H9 (cell line): Measurements from ENCODE around the gene TRMT44. TPM values are rescaled to one million over a fixed set of nuclear protein-coding genes. Genes with fewer than 3 reads are reported as not detected.

ENCODE experiments used
- DNase-seq: peaks from one replicate; pipeline ENCODE4 v3.0.0-alpha.2; 2017
- H2AFZ ChIP-seq: one replicate; pipeline ENCODE4 v1.6.1; 2013; ENCODE audit warnings: mild to moderate bottlenecking, low read length, control low read depth, moderate library complexity
- H2AK5ac ChIP-seq: 2 replicates; pipeline ENCODE4 v1.6.1; 2013; ENCODE audit warnings: low read length, control low read depth, mixed read lengths; ENCODE audit not compliant: insufficient read length
- H2BK120ac ChIP-seq: one replicate; pipeline ENCODE4 v1.6.1; 2013; ENCODE audit warnings: low read depth, mild to moderate bottlenecking, low read length, control low read depth, inconsistent platforms; ENCODE audit not compliant: poor library complexity, severe bottlenecking
- H2BK12ac ChIP-seq: 2 replicates; pipeline ENCODE4 v1.6.1; 2013; ENCODE audit warnings: low read length, control low read depth, mixed read lengths, low read depth; ENCODE audit not compliant: insufficient read length
- H2BK15ac ChIP-seq: 2 replicates; pipeline ENCODE4 v1.6.1; 2013; ENCODE audit warnings: low read depth, low read length, control low read depth
- H2BK20ac ChIP-seq: one replicate; pipeline ENCODE4 v1.6.1; 2013; ENCODE audit warnings: low read depth, mild to moderate bottlenecking, low read length, control low read depth, inconsistent platforms; ENCODE audit not compliant: poor library complexity, severe bottlenecking
- H2BK5ac ChIP-seq: 2 replicates; pipeline ENCODE4 v1.6.1; 2013; ENCODE audit warnings: low read length, control low read depth, mixed read lengths; ENCODE audit not compliant: insufficient read length
- H3K14ac ChIP-seq: 2 replicates; pipeline ENCODE4 v1.6.1; 2013; ENCODE audit warnings: low read length, control low read depth; ENCODE audit not compliant: insufficient read depth
- H3K18ac ChIP-seq: 2 replicates; pipeline ENCODE4 v1.6.1; 2013; ENCODE audit warnings: low read depth, mild to moderate bottlenecking, mixed read lengths, low read length, control low read depth; ENCODE audit not compliant: insufficient read length
- H3K23ac ChIP-seq: 2 replicates; pipeline ENCODE4 v1.6.1; 2013; ENCODE audit warnings: low read length, control low read depth, mixed read lengths, low read depth; ENCODE audit not compliant: insufficient read length
- H3K23me2 ChIP-seq: 2 replicates; pipeline ENCODE4 v1.6.1; 2013; ENCODE audit warnings: low read depth, mild to moderate bottlenecking, mixed read lengths, low read length, control low read depth; ENCODE audit not compliant: insufficient read length, poor library complexity, severe bottlenecking
- H3K27ac ChIP-seq: 2 replicates; pipeline ENCODE4 v1.5.1; 2013; ENCODE audit warnings: low read length, control low read depth, mixed read lengths, low read depth; ENCODE audit not compliant: insufficient read length
- H3K27me3 ChIP-seq: 2 replicates; pipeline ENCODE4 v1.6.1; 2013; ENCODE audit warnings: low read length, control low read depth, inconsistent platforms; ENCODE audit not compliant: insufficient read depth
- H3K4ac ChIP-seq: 2 replicates; pipeline ENCODE4 v1.6.1; 2013; ENCODE audit warnings: low read depth, mild to moderate bottlenecking, control low read depth, inconsistent platforms, low read length, moderate library complexity
- H3K4me1 ChIP-seq: 2 replicates; pipeline ENCODE4 v1.6.1; 2013; ENCODE audit warnings: low read length, control low read depth, inconsistent platforms; ENCODE audit not compliant: insufficient read depth
- H3K4me2 ChIP-seq: 2 replicates; pipeline ENCODE4 v1.6.1; 2013; ENCODE audit warnings: low read length, control low read depth, mixed read lengths; ENCODE audit not compliant: insufficient read length, insufficient read depth
- H3K56ac ChIP-seq: 2 replicates; pipeline ENCODE4 v1.6.1; 2013; ENCODE audit warnings: low read depth, mild to moderate bottlenecking, mixed read lengths, low read length, control low read depth; ENCODE audit not compliant: insufficient read length
- H3K79me1 ChIP-seq: 2 replicates; pipeline ENCODE4 v1.6.1; 2013; ENCODE audit warnings: low read depth, mild to moderate bottlenecking, moderate library complexity, low read length, control low read depth, inconsistent platforms; ENCODE audit not compliant: insufficient read depth, poor library complexity, severe bottlenecking
- H3K79me2 ChIP-seq: 2 replicates; pipeline ENCODE4 v1.6.1; 2013; ENCODE audit warnings: low read length, control low read depth, inconsistent platforms; ENCODE audit not compliant: insufficient read depth
- H3K9ac ChIP-seq: 2 replicates; pipeline ENCODE4 v1.6.1; 2013; ENCODE audit warnings: low read length, control low read depth, mixed read lengths; ENCODE audit not compliant: insufficient read length; ENCODE audit errors: extremely low read depth
- H3K9me3 ChIP-seq: one replicate; pipeline ENCODE4 v1.6.1; 2013; ENCODE audit warnings: low read depth, low read length, inconsistent platforms; ENCODE audit not compliant: control insufficient read depth
- H3T11ph ChIP-seq: one replicate; pipeline ENCODE4 v1.6.1; 2013; ENCODE audit warnings: mild to moderate bottlenecking, low read length, control low read depth, inconsistent platforms
- H4K20me1 ChIP-seq: one replicate; pipeline ENCODE4 v1.6.1; 2013; ENCODE audit not compliant: control insufficient read depth, insufficient read length, insufficient read depth
- H4K5ac ChIP-seq: 2 replicates; pipeline ENCODE4 v1.6.1; 2013; ENCODE audit warnings: low read depth, mild to moderate bottlenecking, mixed read lengths, low read length, control low read depth; ENCODE audit not compliant: insufficient read length
- H4K8ac ChIP-seq: replicated peaks from 2 replicates; pipeline ENCODE4 v1.6.1; 2013; ENCODE audit warnings: low read length, control low read depth, mixed read lengths, low read depth; ENCODE audit not compliant: insufficient read length
- H4K91ac ChIP-seq: 2 replicates; pipeline ENCODE4 v1.6.1; 2013; ENCODE audit warnings: low read depth, mild to moderate bottlenecking, moderate library complexity, mixed read lengths, low read length, control low read depth; ENCODE audit not compliant: insufficient read length
- H3K27ac Mint-ChIP-seq, 3 experiments: 2 replicates in 2 of 3; 3 replicates in 1 of 3; pipeline ENCODE4 v1.8.0; 2020 to 2021; ENCODE audit warnings: mixed read lengths in 3 of 3, mild to moderate bottlenecking in 1 of 3, moderate library complexity in 1 of 3
- H3K27me3 Mint-ChIP-seq: 2 replicates; pipeline ENCODE4 v1.8.0; 2021; ENCODE audit warnings: low read depth, mild to moderate bottlenecking, moderate library complexity, mixed read lengths
- H3K36me3 Mint-ChIP-seq, 3 experiments: 2 replicates in 2 of 3; 3 replicates in 1 of 3; pipeline ENCODE4 v1.8.0; 2020 to 2021; ENCODE audit warnings: low read depth in 3 of 3, mixed read lengths in 3 of 3; ENCODE audit not compliant: insufficient read depth in 1 of 3
- H3K4me1 Mint-ChIP-seq, 2 experiments: 2 replicates each; pipeline ENCODE4 v1.8.0; 2020; ENCODE audit warnings: mixed read lengths in 2 of 2
- H3K4me3 Mint-ChIP-seq, 2 experiments: 2 replicates in 1 of 2; 3 replicates in 1 of 2; pipeline ENCODE4 v1.8.0; 2020 to 2021; ENCODE audit warnings: mild to moderate bottlenecking in 2 of 2, mixed read lengths in 2 of 2, moderate library complexity in 1 of 2
- H3K9me3 Mint-ChIP-seq, 2 experiments: 2 replicates in 1 of 2; 3 replicates in 1 of 2; pipeline ENCODE4 v1.8.0; 2020; ENCODE audit warnings: mild to moderate bottlenecking in 2 of 2, mixed read lengths in 2 of 2, moderate library complexity in 1 of 2
- CTCF ChIP-seq: fragments of 200-600 bp; sonication (generic); conservative IDR thresholded peaks from 3 replicates; pipeline ENCODE4 v1.8.0; 2021; ENCODE audit warnings: antibody characterized with exemption, mild to moderate bottlenecking
- WGBS: extraction: QIAGEN DNeasy Blood & Tissue Kit; methylation state at CpG from one replicate; pipeline ENCODE4 v1.1.7; 2013; ENCODE audit warnings: missing lambda C conversion rate, low lambda C conversion rate, mixed read lengths; ENCODE audit not compliant: insufficient read length; ENCODE audit errors: extremely low coverage; 5-methylcytosine and 5-hydroxymethylcytosine counted together
- total RNA-seq: library from RNA; stranded (reverse); gene quantifications from 2 replicates; pipeline ENCODE4 v1.2.1, GENCODE V29; 2021

Gene TRMT44
- total RNA-seq, 1 experiment from 2014 or later = 22.8 TPM

DNA sequence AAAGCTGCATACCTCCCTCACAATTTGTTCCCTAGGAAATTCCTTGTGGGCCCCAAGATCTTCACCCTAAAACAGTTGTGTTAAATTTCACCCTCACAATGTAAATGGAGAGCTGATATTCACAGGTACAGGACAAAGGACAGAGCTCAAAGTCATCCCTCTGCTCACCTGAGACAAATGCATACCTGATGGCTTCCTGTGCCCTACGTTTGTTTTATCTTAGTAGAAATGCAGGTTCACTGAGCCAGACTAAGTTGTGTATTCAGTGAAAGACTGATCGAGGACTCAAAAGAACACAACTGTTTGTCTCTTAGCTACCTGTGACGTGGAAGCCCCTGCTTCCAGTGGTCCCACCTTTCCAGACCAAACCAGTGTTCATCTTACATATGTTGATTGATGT, 53.6 kb downstream of the TRMT44 start:
- peak overlapping the region; percentile 93 for H3K27ac ChIP-seq
- peaks cover 53 to 59% of the 10 kb centered on the region in 2 experiments for H3K4me1 Mint-ChIP-seq

More for the DNA sequence above, 53.6 kb downstream of the TRMT44 start:
- no CpG with 5 or more reads among the region's 3 CpGs for WGBS
- no peaks in the 10 kb centered on the region for H3K27me3 Mint-ChIP-seq
- no peak overlapping the region for H2BK5ac ChIP-seq
- peaks cover 19 to 24% of the 10 kb centered on the region in 2 experiments for H3K9me3 Mint-ChIP-seq
- H3K79me2 ChIP-seq = no peaks in the 10 kb centered on the region
- no peak overlapping the region for H3K9ac ChIP-seq
- H3K27me3 ChIP-seq = no peaks in the 10 kb centered on the region
- H2BK20ac ChIP-seq = no peak overlapping the region
- H2BK15ac ChIP-seq = no peak overlapping the region
- no peak overlapping the region for H3K23ac ChIP-seq
- no peak overlapping the region for H2AK5ac ChIP-seq
- H3K36me3 Mint-ChIP-seq = peaks cover 22 to 30% (median 28%) of the 10 kb centered on the region in 3 experiments
- peaks cover 4% of the 10 kb centered on the region; the same call in 1 of the 2 replicates for H3K4me1 ChIP-seq
- no peak overlapping the region for H3K14ac ChIP-seq
- H3T11ph ChIP-seq = no peak overlapping the region
- H2BK120ac ChIP-seq = no peak overlapping the region
- no peak overlapping the region for H3K4ac ChIP-seq
- no peaks in the 10 kb centered on the region for H3K79me1 ChIP-seq
- H4K8ac ChIP-seq = no peak overlapping the region
- no peak overlapping the region for H3K4me2 ChIP-seq
- H3K56ac ChIP-seq = no peak overlapping the region
- DNase-seq = peak; percentile 45
- no peak overlapping the region for H4K5ac ChIP-seq
- H2BK12ac ChIP-seq = no peak overlapping the region
- H2AFZ ChIP-seq = no peak overlapping the region
- H3K9me3 ChIP-seq = no peaks in the 10 kb centered on the region
- H3K23me2 ChIP-seq = peaks cover 2% of the 10 kb centered on the region
- H3K18ac ChIP-seq = no peak overlapping the region
- H3K4me3 Mint-ChIP-seq = no peak overlapping the region
- no peaks in the 10 kb centered on the region for H4K20me1 ChIP-seq
- no peak overlapping the region for H4K91ac ChIP-seq
- peak overlapping the region; percentile 25 to 92 (median 55); a peak in 6 of 7 replicates for H3K27ac Mint-ChIP-seq
- TF ChIP-seq CTCF = no peak
